Measurements from ENCODE around the gene BOLA3. TPM values are rescaled to one million over a fixed set of nuclear protein-coding genes. Genes with fewer than 3 reads are reported as not detected.

Gene BOLA3
- total RNA-seq, 2 donors from 2014 or later, result 50.0 to 77.5 TPM

GRCh38 chr2:74110537-74110936 is 37.2 kb downstream of the BOLA3 start:
- TF ChIP-seq, protein P1, sequence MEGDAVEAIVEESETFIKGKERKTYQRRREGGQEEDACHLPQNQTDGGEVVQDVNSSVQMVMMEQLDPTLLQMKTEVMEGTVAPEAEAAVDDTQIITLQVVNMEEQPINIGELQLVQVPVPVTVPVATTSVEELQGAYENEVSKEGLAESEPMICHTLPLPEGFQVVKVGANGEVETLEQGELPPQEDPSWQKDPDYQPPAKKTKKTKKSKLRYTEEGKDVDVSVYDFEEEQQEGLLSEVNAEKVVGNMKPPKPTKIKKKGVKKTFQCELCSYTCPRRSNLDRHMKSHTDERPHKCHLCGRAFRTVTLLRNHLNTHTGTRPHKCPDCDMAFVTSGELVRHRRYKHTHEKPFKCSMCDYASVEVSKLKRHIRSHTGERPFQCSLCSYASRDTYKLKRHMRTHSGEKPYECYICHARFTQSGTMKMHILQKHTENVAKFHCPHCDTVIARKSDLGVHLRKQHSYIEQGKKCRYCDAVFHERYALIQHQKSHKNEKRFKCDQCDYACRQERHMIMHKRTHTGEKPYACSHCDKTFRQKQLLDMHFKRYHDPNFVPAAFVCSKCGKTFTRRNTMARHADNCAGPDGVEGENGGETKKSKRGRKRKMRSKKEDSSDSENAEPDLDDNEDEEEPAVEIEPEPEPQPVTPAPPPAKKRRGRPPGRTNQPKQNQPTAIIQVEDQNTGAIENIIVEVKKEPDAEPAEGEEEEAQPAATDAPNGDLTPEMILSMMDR (IDR thresholded peaks at IDR 0.05), result no peak
- TF ChIP-seq POLR2AphosphoS5 (IDR thresholded peaks at IDR 0.05), result no peak
- no peak for TF ChIP-seq POLR2A (IDR thresholded peaks at IDR 0.05)
- H3K9me3 ChIP-seq, result no peaks in the 10 kb centered on the region
- no peaks in the 10 kb centered on the region for H3K36me3 ChIP-seq
- no peak overlapping the region for H3K27ac ChIP-seq
- H3K4me1 ChIP-seq (replicated peaks), result no peaks in the 10 kb centered on the region
- H3K27me3 ChIP-seq (replicated peaks; ENCODE audit: insufficient read depth), result no peaks in the 10 kb centered on the region
- no peak for DNase-seq (ENCODE audit: low spot score)
- intact Hi-C loops (cut with DNase I), result no loop called here
- WGBS, result 80% methylated on average over 3 of the region's 3 CpGs
- H3K4me3 ChIP-seq, result no peak overlapping the region

GRCh38 chr2:74109551-74109950 is 38.2 kb downstream of the BOLA3 start:
- H3K4me1 ChIP-seq (replicated peaks), result no peaks in the 10 kb centered on the region
- H3K36me3 ChIP-seq, result no peaks in the 10 kb centered on the region
- 54% methylated on average over 8 of the region's 8 CpGs for WGBS
- H3K4me3 ChIP-seq, result no peak overlapping the region
- intact Hi-C loops (cut with DNase I), result no loop called here
- TF ChIP-seq POLR2AphosphoS5 (IDR thresholded peaks at IDR 0.05) (peak; percentile 34), POLR2A (IDR thresholded peaks at IDR 0.05) (no peak)
- TF ChIP-seq, protein P1 (IDR thresholded peaks at IDR 0.05), result no peak
- H3K27me3 ChIP-seq (replicated peaks; ENCODE audit: insufficient read depth), result no peaks in the 10 kb centered on the region
- DNase-seq (ENCODE audit: low spot score), result no peak
- no peak overlapping the region for H3K27ac ChIP-seq
- H3K9me3 ChIP-seq, result no peaks in the 10 kb centered on the region

- Histone ChIP-seq H3K9me3 (no peaks in the 10 kb centered on the region), H3K27ac (no peak overlapping the region), H3K27me3 (replicated peaks; ENCODE audit: insufficient read depth) (no peaks in the 10 kb centered on the region), H3K4me1 (replicated peaks) (no peaks in the 10 kb centered on the region), H3K4me3 (no peak overlapping the region), H3K36me3 (no peaks in the 10 kb centered on the region)
- WGBS, result 69% methylated on average over 12 of the region's 12 CpGs
- no peak for TF ChIP-seq POLR2A (IDR thresholded peaks at IDR 0.05)
- no peak for TF ChIP-seq POLR2AphosphoS5 (IDR thresholded peaks at IDR 0.05)
- TF ChIP-seq, protein P1 (IDR thresholded peaks at IDR 0.05), result no peak
- intact Hi-C loops (cut with DNase I), result no loop called here
- no peak for DNase-seq (ENCODE audit: low spot score)
These were observed 40.6 kb downstream of the BOLA3 start for GRCh38 chr2:74107071-74107470.

- Histone ChIP-seq H3K4me1 (replicated peaks) (no peaks in the 10 kb centered on the region), H3K36me3 (peaks cover 3 to 14% of the 10 kb centered on the region in 2 donors), H3K27me3 (replicated peaks; ENCODE audit: insufficient read depth) (no peaks in the 10 kb centered on the region), H3K4me3 (no peak overlapping the region), H3K27ac (no peak overlapping the region), H3K9me3 (no peaks in the 10 kb centered on the region)
- TF ChIP-seq, protein P1 (IDR thresholded peaks at IDR 0.05), result no peak
- no peak for TF ChIP-seq POLR2A (IDR thresholded peaks at IDR 0.05)
- TF ChIP-seq POLR2AphosphoS5 (IDR thresholded peaks at IDR 0.05), result no peak
- intact Hi-C loops (cut with DNase I), result no loop called here
- 93% methylated on average over 8 of the region's 8 CpGs for WGBS
- no peak for DNase-seq (ENCODE audit: low spot score)
These were observed 42.3 kb downstream of the BOLA3 start for GRCh38 chr2:74105413-74105812.

- H3K36me3 ChIP-seq, result peaks cover 3 to 16% of the 10 kb centered on the region in 2 donors
- intact Hi-C loops (cut with DNase I), result no loop called here
- H3K9me3 ChIP-seq, result no peaks in the 10 kb centered on the region
- H3K27me3 ChIP-seq (replicated peaks; ENCODE audit: insufficient read depth), result no peaks in the 10 kb centered on the region
- no peak overlapping the region for H3K4me3 ChIP-seq
- no peak overlapping the region for H3K27ac ChIP-seq
- TF ChIP-seq POLR2AphosphoS5 (IDR thresholded peaks at IDR 0.05), result no peak
- TF ChIP-seq, protein P1 (IDR thresholded peaks at IDR 0.05), result peak in 1 of 4 experiments; percentile 5
- DNase-seq (ENCODE audit: low spot score), result no peak
- 97% methylated on average over 7 of the region's 7 CpGs for WGBS
- H3K4me1 ChIP-seq (replicated peaks), result peaks cover 3% of the 10 kb centered on the region
These were observed 42.9 kb downstream of the BOLA3 start for GRCh38 chr2:74104839-74105238.

Measured in prostate gland (tissue), 2 donors.